ENCODE data around the gene PCCA.

- TF ChIP-seq POLR2A (IDR thresholded peaks at IDR 0.05) (no peak), CTCF (IDR thresholded peaks at IDR 0.05) (no peak), POLR2AphosphoS5 (IDR thresholded peaks at IDR 0.05) (no peak), EP300 (IDR thresholded peaks at IDR 0.05) (no peak)
Observed at GRCh38 chr13:100549316-100549715, 460.4 kb downstream of the PCCA start.
